Raji (cell line): ENCODE results near the gene COL11A1.

Experiments used
- POLR2A ChIP-seq: IDR thresholded peaks from 2 replicates; pipeline ENCODE4 v1.6.1; 2011; ENCODE audit warnings: low read depth, low read length, control low read depth; ENCODE audit not compliant: insufficient read depth

Gene COL11A1

DNA sequence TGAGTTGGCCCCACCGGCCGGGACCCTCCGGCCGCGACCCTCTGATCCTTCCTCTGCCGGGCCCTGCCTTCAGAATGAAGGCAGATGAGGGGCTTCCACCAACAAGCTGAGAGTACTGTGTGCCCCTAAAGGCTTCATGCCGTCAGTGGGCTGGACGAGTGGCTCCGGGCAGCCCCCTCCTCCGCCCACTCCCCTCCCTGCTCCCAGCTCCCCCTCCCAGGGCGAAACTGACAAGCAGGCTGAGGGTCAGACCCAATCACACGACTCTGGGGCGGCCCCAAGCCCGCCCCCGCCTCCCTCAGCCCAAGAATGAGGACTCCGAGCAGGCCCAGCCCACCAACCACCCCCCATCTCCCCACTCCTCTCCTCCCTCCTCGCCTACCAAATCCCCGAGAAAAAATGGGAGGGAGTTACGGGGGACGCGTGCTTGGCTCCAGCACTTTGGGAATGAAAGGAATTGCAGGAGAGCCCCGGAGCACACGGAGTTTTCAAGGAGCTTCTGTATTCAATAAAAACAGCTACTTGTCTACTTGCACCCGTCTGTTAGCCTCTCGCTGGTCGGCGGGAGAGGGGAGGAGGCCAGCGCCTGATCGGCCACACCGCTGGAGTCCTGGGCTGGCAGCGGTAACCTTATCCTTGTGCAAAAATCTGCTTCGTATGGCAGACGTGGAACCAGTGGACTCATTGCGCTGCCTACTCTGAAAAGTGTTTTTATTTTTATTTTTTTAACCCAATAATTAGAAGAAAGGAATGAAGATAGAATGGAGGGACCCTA is at the start of gene COL11A1:
Gene COL11A1, minus strand, starts transcription at position 147 of the 775 bp plus-strand sequence. CDS start 344 bp downstream, outside the sequence.
- TF ChIP-seq POLR2A: no peak

DNA sequence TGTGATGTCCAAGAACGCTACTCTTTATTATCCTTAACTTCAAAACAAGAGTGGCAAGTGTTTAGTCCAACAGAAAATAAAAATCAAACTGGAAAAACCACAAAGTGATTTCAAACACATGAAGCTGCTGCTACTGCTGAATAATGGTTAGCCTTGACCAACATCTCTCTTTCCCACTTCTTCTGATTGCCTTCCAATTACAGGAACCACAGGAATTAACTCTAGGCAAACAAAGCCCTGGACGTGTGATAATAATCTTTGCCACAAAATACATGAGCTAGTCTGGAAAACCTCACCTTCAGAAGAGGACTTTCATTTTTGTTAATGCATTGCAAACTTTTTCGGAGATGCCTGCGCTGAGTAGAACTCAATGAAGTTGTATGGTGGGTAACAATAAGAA is 48.6 kb upstream of the COL11A1 start:
- TF ChIP-seq POLR2A: no peak

DNA sequence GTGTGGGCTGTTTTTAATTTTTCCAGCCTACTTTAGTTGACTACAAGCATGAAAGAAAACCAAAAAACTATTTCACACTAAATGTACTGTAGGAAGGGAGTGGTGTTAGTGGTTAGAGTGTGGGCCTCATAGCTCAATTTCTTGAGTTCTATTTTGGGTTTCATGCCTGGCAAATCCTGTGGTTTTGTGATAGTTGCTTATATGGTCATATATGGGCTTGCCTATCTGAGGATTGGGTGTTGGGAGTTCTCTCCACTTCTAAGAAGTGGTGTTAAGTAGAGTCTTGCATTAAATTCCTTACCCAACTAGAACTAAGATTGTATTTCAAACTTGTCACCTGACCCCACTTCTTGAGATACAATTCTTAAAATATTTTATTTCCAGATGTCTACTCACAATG is 37.8 kb upstream of the COL11A1 start:
- TF ChIP-seq POLR2A: no peak

DNA sequence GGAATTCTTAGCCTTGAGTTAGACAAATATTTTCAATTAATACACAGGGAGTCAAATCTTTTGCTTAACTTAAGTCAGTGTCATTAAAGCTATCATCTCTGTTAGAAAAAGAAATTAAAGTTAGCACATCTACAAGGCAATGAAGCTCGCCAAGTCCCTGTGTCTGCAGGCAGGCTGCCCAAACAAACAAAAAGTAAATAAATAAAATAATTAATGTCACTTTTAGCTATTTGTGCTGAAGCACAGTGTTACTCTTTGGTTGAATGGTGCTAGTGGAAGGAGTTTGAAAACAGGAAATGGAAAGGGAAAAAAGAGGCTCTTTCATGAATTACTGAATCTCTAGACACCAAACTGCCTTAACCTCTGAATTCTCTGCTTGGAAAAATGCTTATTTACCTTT is 37.1 kb upstream of the COL11A1 start:
- no peak for TF ChIP-seq POLR2A

DNA sequence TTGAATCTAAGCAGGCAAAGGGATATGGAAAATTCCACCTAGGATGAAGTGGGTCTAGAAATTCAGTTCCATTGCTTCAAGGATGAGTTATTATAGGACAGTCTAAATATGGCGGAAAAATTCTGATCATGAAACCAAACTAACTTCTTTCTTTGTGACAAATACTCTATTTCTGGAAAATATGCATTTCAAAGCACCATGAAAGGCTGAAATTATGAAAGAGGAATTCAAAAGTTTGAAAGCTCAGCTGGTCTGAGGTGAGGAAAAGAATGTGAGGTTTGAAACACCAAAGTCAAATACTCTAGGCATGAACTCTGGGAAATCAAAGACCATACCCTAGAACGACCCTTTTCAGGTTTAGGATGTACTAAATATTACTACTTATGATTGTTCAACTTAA is 36.4 kb upstream of the COL11A1 start:
- no peak for TF ChIP-seq POLR2A

DNA sequence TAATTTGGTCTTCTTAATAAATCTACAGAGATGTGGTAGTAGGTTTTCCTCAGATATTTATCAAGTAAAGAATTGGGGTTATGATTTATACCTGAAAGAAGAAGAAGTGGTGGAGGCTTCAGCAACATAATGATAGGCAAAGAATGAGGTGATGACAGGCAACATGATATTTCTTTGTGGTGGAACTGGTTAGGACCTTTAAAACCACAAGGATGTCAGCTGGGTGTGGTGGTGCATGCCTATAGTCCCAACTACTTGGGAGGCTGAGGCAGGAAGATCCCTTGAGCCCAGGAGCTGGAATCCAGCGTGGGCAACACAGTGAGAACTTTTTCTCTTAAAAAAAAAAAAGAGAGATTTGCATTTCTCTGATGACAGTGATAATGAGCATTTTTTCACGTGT is 34.1 kb upstream of the COL11A1 start:
- no peak for TF ChIP-seq POLR2A

DNA sequence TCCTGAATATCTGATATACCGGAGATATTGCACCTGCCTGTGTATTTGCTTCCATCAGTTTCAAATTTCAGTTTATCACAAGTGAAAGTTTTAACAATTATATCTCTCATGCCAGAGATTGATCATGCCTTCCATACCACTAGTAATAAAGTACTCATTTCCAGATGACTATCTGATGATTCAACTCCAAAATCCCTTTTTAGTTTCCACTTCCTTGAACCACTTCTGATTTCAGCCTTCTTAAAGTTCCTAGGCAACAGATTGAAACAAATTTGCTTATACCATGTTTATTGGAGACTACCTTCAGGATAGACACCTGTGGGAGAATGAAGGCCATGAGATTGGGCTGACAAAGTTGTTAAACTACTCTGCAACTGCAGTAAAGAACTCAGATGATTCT is 21.5 kb upstream of the COL11A1 start:
- TF ChIP-seq POLR2A: no peak

DNA sequence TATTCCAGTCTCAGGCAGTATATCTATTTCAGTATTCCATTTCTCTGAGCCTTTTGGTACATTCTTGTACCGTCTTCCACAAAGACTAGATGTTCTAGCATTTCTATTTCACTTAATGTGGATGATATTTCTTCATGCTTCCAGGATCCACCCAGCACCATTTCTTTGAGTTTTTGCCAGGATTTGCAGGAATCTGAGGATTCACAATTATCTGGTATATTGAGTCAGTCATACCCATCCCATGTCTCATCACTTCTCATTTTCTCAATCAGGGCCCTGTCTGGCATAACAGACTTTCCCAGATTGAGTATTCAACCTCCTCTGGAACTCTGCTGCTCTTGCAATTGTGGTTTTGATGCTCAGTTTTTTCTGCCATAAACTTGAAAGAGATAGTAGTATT is 20.9 kb upstream of the COL11A1 start:
- TF ChIP-seq POLR2A: no peak

DNA sequence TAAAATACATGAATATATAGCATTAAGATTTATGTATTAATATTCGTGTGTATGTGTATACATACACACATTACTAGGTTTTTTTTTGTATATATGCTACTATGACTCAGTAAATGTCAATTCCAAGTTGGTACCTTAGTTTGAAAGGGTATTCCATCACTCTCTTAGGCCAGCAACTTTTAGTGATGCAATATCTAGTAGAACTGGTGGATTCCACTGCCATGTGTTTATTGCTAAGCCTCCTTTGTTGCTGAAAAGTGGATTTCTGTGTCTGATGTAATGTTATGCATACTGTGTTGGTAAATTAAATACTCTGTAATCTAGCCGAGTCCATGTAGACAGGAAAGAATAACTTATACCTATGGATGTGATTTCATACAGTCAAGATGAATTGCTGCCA is 16.9 kb upstream of the COL11A1 start:
- no peak for TF ChIP-seq POLR2A

DNA sequence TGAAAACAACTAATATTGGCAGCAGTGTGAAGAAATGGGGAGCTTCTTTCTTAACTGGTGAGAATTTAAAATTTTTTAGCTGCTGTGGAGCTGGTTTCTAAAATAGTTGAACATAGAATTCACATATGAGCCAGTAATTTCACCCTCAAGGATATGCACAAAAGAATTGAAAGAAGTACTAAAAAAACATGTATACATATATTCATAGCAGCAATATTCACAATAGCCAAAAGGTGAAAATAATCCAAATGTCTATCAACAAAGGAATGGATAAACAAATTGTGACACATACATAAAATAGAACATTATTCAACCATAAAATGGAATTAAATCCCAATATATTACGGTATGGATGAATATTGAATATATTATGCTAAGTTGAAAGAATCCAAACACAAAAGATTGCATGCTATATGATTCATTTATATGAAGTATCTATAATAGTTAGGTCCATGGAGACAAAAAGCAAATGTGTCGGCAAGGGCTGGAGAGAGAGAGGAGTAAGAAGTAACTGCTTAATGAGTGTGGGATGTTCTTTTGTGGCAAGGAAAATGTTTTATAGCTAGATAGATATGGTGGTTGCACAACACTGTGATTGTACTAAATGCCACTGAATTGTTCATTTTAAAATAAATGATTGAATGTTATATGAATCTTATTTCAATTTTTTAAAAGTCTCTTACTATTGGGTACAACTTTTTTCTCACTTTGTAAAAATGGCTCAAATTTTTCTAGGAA is 14.8 kb upstream of the COL11A1 start:
- no peak for TF ChIP-seq POLR2A

DNA sequence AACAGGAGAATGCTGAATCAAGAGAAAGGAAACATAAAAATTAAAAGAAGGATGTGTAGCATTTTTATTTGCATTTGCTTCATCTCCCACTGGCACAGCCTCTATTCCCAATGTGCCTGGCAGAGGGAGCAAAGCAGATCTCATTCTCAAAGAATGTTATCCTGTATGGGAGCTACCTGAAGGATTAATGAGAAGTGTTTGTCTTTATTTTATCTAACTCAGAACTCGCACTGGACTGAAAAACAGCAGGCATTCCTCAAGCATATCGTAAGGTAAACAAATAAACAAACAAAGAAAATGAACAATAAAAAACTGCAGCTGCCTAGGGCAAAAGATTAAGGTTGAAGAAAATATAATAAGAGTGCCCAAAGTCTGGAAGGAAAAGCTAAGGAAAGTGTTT is 12.7 kb upstream of the COL11A1 start:
- TF ChIP-seq POLR2A: no peak

DNA sequence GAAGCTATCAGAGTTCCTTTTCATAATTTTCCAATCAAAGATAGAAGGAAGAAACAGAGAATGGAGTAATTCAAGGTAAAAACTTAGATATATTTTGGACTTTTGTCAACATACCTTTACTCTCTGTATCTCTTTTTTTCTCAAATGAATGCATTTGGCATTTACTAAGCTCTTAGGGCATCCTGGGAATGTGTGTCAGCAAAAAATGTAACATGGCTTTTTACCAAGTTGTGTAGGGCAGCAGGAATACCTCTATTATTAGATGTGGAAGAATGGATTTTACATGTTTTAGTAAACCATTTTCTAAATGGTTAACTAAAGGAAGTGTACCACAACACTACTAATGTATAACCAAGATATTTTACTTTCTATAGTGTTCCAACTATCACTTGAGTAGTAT is 4.2 kb upstream of the COL11A1 start:
- no peak for TF ChIP-seq POLR2A

DNA sequence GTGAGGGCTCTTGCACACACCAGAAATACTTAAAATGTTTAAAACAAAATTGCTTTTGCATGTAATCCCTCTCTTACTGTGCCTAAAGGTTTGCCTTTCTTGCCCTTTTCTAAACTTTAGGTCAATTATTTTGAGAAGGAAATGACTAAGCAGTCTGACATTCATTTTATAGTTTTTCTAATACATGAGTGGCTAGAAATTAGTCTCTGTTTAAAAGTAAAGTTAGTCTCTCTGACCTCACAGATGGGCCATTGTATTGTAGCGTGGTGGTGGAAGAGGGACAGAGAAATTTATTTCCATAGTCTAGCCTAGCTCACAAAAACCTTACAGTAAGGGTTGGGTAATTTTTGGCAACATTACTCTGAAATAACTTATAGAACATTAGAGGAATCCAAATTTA is 3.6 kb upstream of the COL11A1 start:
- no peak for TF ChIP-seq POLR2A

DNA sequence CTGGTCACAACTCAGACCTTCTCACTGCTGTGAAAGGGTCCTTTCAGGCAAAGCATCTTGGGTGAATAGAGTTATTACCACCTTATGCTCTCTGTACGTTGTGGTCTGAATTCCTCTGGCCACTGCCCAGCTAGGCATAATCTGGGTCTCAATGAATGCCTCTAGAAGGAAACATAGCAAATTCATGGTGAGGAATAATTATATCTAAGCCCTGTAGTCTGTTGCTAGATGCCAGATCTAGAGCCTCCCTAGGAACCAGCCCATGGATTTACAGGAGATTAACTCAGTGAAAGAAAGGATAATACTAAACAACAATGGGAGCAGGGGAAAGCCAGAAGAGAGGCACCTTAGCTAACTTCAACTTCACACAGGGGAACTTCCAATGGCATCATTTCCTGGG is 2.4 kb upstream of the COL11A1 start:
- TF ChIP-seq POLR2A: no peak

DNA sequence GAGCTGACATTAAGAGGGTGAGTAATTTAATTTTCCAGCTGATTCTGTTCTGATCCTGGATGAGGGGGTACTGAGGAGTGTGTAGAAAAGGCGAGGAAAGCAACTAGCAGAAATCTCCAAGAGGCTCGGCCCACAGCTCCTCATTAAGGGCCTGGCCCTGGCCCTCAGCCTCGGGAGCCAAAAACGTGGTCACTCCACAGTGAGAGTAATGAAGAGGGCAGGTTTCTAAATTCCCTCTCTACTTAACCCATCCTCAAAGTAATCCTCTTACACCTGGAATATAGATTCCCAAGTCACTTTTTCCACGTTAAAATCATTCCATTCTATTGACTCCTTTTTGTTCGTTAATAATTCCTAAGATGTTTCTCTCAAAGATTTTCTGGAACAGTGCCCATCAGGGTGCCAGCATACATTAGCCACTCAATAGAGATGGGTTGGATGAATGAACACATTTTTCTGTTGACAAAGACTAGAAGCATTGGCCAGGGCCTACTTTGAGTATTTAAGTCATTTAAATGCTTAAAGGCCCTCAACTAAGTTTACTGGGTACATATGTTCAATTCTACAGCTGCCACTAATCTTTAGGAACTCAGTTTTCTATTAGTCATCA is 1.1 kb upstream of the COL11A1 start:
- no peak for TF ChIP-seq POLR2A

DNA sequence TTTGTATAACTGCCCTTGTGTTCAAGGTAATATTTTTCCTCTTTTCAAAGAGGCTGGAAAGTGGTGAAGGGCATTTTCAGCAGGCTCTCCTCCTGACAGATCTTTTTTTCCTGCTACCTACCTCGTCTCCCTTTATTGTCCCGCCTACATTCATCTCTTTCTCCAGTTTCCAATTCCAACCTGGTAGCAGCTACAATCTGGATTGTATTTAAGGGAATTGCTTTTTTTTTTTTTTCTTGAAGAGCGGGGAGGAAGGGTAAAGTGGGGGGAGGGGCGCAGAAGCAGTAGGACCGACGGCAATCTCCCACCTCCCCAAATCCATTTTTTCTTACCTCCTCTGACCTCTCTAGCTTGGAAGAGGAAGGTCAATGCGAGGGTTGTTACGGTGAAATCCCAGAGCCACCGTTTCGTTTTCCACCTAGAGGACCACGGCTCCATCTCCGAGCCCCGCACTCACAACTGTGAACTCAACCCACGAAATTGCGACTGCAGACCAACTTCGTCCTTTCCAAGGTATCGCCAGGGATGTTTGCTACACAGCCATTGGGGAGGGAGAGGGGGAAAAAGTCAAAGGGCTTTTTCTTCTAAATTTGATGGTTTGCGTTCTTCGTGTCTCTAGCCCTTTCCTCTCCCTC is 464 bp downstream of the COL11A1 start:
- no peak for TF ChIP-seq POLR2A
